ENCODE measurements around the gene MAPK11.

Gene MAPK11

GRCh38 chr22:50260801-50261614, 9.2 kb downstream of the MAPK11 start:
- no peak for DNase-seq (ENCODE audit: low spot score)

GRCh38 chr22:50260434-50260800, 9.8 kb downstream of the MAPK11 start:
- DNase-seq (ENCODE audit: low spot score) = no peak

GRCh38 chr22:50259302-50259701, 10.9 kb downstream of the MAPK11 start:
- no peak for DNase-seq (ENCODE audit: low spot score)

- DNase-seq (ENCODE audit: low spot score) = no peak
Observed at GRCh38 chr22:50258361-50259292, 11.6 kb downstream of the MAPK11 start.

- no peak for DNase-seq (ENCODE audit: low spot score)
Observed at GRCh38 chr22:50257451-50258360, 12.5 kb downstream of the MAPK11 start.

- no peak for DNase-seq (ENCODE audit: low spot score)
Observed at GRCh38 chr22:50257041-50257440, 13.1 kb downstream of the MAPK11 start.

GRCh38 chr22:50256258-50256862, 13.8 kb downstream of the MAPK11 start:
- no peak for DNase-seq (ENCODE audit: low spot score)

- no peak for DNase-seq (ENCODE audit: low spot score)
Observed at GRCh38 chr22:50255607-50256006, 14.6 kb downstream of the MAPK11 start.

GRCh38 chr22:50255099-50255498, 15.1 kb downstream of the MAPK11 start:
- no peak for DNase-seq (ENCODE audit: low spot score)

GRCh38 chr22:50253941-50254340, 16.2 kb downstream of the MAPK11 start:
- no peak for DNase-seq (ENCODE audit: low spot score)

GRCh38 chr22:50253046-50253915, 16.9 kb downstream of the MAPK11 start:
- no peak for DNase-seq (ENCODE audit: low spot score)

GRCh38 chr22:50252082-50253045, 17.8 kb downstream of the MAPK11 start:
- peak; percentile 72 for DNase-seq (ENCODE audit: low spot score)

GRCh38 chr22:50251477-50252081, 18.6 kb downstream of the MAPK11 start:
- DNase-seq (ENCODE audit: low spot score) = no peak

GRCh38 chr22:50250555-50251476, 19.4 kb downstream of the MAPK11 start, which contains the start of gene HDAC10:
TSS of gene HDAC10 (minus strand) at chr22:50251265. CDS start at chr22:50251032, 233 bp downstream.
- DNase-seq (ENCODE audit: low spot score) = no peak

- DNase-seq (ENCODE audit: low spot score) = no peak
Observed at GRCh38 chr22:50250249-50250554, 20.0 kb downstream of the MAPK11 start.

GRCh38 chr22:50249341-50250248, 20.6 kb downstream of the MAPK11 start:
- no peak for DNase-seq (ENCODE audit: low spot score)
